Activated naive CD4-positive, alpha-beta T cell treated with anti-CD3 and anti-CD28 coated beads, Interleukin-2, amount 50 U/mL, for 24 hours (primary cell): ENCODE measurements around the gene PAPSS2.

ENCODE experiments used
- H3K27ac Mint-ChIP-seq: one replicate; pipeline ENCODE4 v1.8.0; 2021; ENCODE audit warnings: mild to moderate bottlenecking, mixed read lengths
- H3K27me3 Mint-ChIP-seq: one replicate; pipeline ENCODE4 v1.8.0; 2021; ENCODE audit warnings: mixed read lengths
- H3K36me3 Mint-ChIP-seq: one replicate; pipeline ENCODE4 v1.8.0; 2021; ENCODE audit warnings: mixed read lengths
- H3K4me1 Mint-ChIP-seq: one replicate; pipeline ENCODE4 v1.8.0; 2021; ENCODE audit warnings: mixed read lengths
- H3K4me3 Mint-ChIP-seq: one replicate; pipeline ENCODE4 v1.8.0; 2021; ENCODE audit warnings: mild to moderate bottlenecking, mixed read lengths
- H3K9me3 Mint-ChIP-seq: one replicate; pipeline ENCODE4 v1.8.0; 2021; ENCODE audit warnings: mixed read lengths

Gene PAPSS2

GRCh38 chr10:87702973-87703294 lies 43.3 kb downstream of the PAPSS2 start:
- H3K4me1 Mint-ChIP-seq = no peaks in the 10 kb centered on the region
- no peak overlapping the region for H3K4me3 Mint-ChIP-seq
- no peaks in the 10 kb centered on the region for H3K36me3 Mint-ChIP-seq
- H3K27ac Mint-ChIP-seq = no peak overlapping the region
- peaks cover 5% of the 10 kb centered on the region for H3K27me3 Mint-ChIP-seq
- H3K9me3 Mint-ChIP-seq = no peaks in the 10 kb centered on the region

GRCh38 chr10:87703771-87704170 lies 44.1 kb downstream of the PAPSS2 start:
- no peaks in the 10 kb centered on the region for H3K36me3 Mint-ChIP-seq
- no peaks in the 10 kb centered on the region for H3K9me3 Mint-ChIP-seq
- no peak overlapping the region for H3K27ac Mint-ChIP-seq
- no peaks in the 10 kb centered on the region for H3K4me1 Mint-ChIP-seq
- peaks cover 2% of the 10 kb centered on the region for H3K27me3 Mint-ChIP-seq
- H3K4me3 Mint-ChIP-seq = no peak overlapping the region

DNA sequence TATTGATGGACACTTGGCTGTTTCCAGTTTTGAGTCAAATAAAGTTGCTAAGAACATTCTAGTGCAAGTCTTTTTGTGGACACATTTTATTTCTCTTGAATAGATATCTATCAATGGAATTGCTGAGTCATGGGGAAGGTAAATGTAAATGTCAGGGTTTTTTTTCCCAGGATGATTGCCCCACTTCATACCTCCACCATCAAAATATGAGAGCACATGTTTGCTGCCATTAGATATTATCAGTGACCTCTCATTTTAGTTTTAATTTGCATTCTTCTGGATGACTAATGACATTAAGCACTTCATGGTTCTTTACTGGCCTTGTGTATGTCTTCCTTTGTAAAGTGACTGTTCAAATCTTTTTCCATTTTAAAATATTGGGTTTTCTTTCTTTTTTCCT lies 45.7 kb downstream of the PAPSS2 start:
- Mint-ChIP-seq H3K4me3 (no peak overlapping the region), H3K27ac (no peak overlapping the region), H3K27me3 (peaks cover 2% of the 10 kb centered on the region), H3K4me1 (no peaks in the 10 kb centered on the region), H3K9me3 (no peaks in the 10 kb centered on the region), H3K36me3 (no peaks in the 10 kb centered on the region)

- Mint-ChIP-seq H3K36me3 (no peaks in the 10 kb centered on the region), H3K4me1 (no peaks in the 10 kb centered on the region), H3K4me3 (no peak overlapping the region), H3K27me3 (peaks cover 2% of the 10 kb centered on the region), H3K9me3 (no peaks in the 10 kb centered on the region), H3K27ac (no peak overlapping the region)
Observed at GRCh38 chr10:87706731-87707130, 47.1 kb downstream of the PAPSS2 start.

DNA sequence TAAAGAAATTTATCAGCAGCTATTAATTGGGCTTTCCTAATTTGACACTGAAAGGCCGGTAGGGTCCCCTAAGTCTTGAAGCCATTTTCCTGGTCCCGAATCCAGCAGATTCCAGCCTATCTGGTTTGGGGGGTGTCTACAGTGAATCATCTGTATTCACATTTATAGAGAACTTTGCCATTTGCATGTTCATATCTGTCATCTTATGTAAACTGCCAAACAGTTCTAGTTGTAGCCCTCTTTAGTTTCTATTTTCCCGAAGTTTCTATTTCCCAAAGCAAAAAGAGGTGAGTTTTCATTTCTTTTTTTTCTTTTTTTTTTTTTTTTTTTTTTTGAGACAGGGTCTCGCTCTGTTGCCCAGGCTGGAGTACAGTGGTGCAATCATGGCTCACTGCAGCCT lies 47.6 kb downstream of the PAPSS2 start:
- Mint-ChIP-seq H3K4me3 (no peak overlapping the region), H3K9me3 (no peaks in the 10 kb centered on the region), H3K4me1 (no peaks in the 10 kb centered on the region), H3K27me3 (peaks cover 2% of the 10 kb centered on the region), H3K36me3 (no peaks in the 10 kb centered on the region), H3K27ac (no peak overlapping the region)

- Mint-ChIP-seq H3K27ac (no peak overlapping the region), H3K4me1 (no peaks in the 10 kb centered on the region), H3K9me3 (no peaks in the 10 kb centered on the region), H3K27me3 (no peaks in the 10 kb centered on the region), H3K4me3 (no peak overlapping the region), H3K36me3 (no peaks in the 10 kb centered on the region)
Observed at GRCh38 chr10:87712913-87713616, 53.4 kb downstream of the PAPSS2 start.

GRCh38 chr10:87713707-87714106 lies 54.0 kb downstream of the PAPSS2 start:
- no peaks in the 10 kb centered on the region for H3K36me3 Mint-ChIP-seq
- no peak overlapping the region for H3K4me3 Mint-ChIP-seq
- H3K4me1 Mint-ChIP-seq = no peaks in the 10 kb centered on the region
- H3K9me3 Mint-ChIP-seq = no peaks in the 10 kb centered on the region
- no peaks in the 10 kb centered on the region for H3K27me3 Mint-ChIP-seq
- no peak overlapping the region for H3K27ac Mint-ChIP-seq

GRCh38 chr10:87715552-87716347 lies 56.1 kb downstream of the PAPSS2 start:
- H3K27me3 Mint-ChIP-seq = peaks cover 7% of the 10 kb centered on the region
- no peaks in the 10 kb centered on the region for H3K36me3 Mint-ChIP-seq
- no peaks in the 10 kb centered on the region for H3K9me3 Mint-ChIP-seq
- H3K4me3 Mint-ChIP-seq = no peak overlapping the region
- H3K27ac Mint-ChIP-seq = no peak overlapping the region
- no peaks in the 10 kb centered on the region for H3K4me1 Mint-ChIP-seq

- Mint-ChIP-seq H3K9me3 (no peaks in the 10 kb centered on the region), H3K4me1 (no peaks in the 10 kb centered on the region), H3K4me3 (no peak overlapping the region), H3K27me3 (peaks cover 7% of the 10 kb centered on the region), H3K27ac (no peak overlapping the region), H3K36me3 (no peaks in the 10 kb centered on the region)
Observed at GRCh38 chr10:87716348-87716670, 56.6 kb downstream of the PAPSS2 start.

DNA sequence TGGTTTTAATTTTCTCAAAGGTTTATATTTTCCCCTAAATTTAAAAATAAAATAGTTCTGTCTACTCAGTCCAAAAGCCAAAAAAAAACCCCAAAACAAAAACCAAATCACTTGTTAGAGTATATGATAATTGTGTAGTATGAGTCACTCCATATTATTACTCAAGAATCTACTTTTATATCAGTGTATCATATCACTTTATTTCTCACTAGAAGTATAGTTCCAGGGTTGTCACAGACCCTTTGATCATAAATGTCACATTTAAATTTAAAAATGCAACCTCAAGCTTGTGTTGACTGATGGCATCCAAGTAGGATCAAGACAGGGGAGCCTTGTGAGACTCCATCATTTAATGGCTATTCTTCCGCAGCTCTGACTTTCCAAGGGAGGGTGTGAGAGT lies 61.0 kb downstream of the PAPSS2 start:
- Mint-ChIP-seq H3K4me3 (no peak overlapping the region), H3K27me3 (peaks cover 9% of the 10 kb centered on the region), H3K36me3 (no peaks in the 10 kb centered on the region), H3K9me3 (no peaks in the 10 kb centered on the region), H3K27ac (no peak overlapping the region), H3K4me1 (no peaks in the 10 kb centered on the region)

DNA sequence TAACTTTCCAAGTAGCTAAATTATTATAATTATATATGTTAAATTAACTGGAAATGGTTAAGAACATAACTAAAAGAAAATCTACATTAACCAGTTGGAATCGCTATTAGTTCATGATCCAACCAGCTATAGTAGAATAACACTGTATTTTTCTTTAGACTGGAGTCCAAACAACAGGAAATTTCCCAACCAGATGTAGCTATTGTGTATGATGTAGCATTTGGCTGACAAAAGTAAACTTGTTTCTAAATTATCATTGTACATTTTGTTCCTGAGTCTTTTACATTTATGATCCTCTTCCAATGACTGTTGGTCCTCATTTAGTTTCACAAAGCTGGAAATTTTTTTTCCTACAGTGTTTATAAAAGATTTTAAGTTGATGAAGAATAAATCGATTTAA lies 62.1 kb downstream of the PAPSS2 start:
- no peaks in the 10 kb centered on the region for H3K4me1 Mint-ChIP-seq
- no peaks in the 10 kb centered on the region for H3K9me3 Mint-ChIP-seq
- no peak overlapping the region for H3K27ac Mint-ChIP-seq
- no peak overlapping the region for H3K4me3 Mint-ChIP-seq
- H3K27me3 Mint-ChIP-seq = peaks cover 9% of the 10 kb centered on the region
- no peaks in the 10 kb centered on the region for H3K36me3 Mint-ChIP-seq

GRCh38 chr10:87722716-87723115 lies 63.0 kb downstream of the PAPSS2 start:
- no peaks in the 10 kb centered on the region for H3K36me3 Mint-ChIP-seq
- H3K27ac Mint-ChIP-seq = no peak overlapping the region
- peaks cover 9% of the 10 kb centered on the region for H3K27me3 Mint-ChIP-seq
- H3K4me1 Mint-ChIP-seq = no peaks in the 10 kb centered on the region
- no peaks in the 10 kb centered on the region for H3K9me3 Mint-ChIP-seq
- H3K4me3 Mint-ChIP-seq = no peak overlapping the region

GRCh38 chr10:87723500-87723899 lies 63.8 kb downstream of the PAPSS2 start:
- Mint-ChIP-seq H3K27ac (no peak overlapping the region), H3K4me1 (no peaks in the 10 kb centered on the region), H3K4me3 (no peak overlapping the region), H3K36me3 (no peaks in the 10 kb centered on the region), H3K27me3 (peaks cover 9% of the 10 kb centered on the region), H3K9me3 (no peaks in the 10 kb centered on the region)

- no peaks in the 10 kb centered on the region for H3K4me1 Mint-ChIP-seq
- no peak overlapping the region for H3K4me3 Mint-ChIP-seq
- H3K36me3 Mint-ChIP-seq = no peaks in the 10 kb centered on the region
- H3K27me3 Mint-ChIP-seq = peaks cover 7% of the 10 kb centered on the region
- H3K27ac Mint-ChIP-seq = no peak overlapping the region
- no peaks in the 10 kb centered on the region for H3K9me3 Mint-ChIP-seq
Observed at GRCh38 chr10:87724789-87725188, 65.1 kb downstream of the PAPSS2 start.

DNA sequence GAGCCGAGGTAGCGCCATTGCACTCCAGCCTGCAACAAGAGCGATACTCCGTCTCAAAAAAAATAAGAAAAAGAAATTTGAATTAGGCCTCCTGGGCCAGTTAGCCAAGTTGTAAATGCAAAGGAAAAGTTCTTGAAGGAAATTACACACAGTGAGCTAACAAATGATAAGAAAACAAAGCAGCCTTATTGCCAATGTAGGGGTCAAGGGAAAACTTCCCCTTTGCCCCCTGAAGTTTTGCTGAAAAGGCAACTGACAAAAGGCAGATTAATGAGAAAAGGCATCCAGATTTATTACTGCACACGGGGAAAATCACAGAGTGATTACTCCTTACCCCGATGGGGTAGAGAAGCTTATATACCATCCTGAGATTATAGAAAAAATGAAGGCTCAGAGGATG lies 70.3 kb downstream of the PAPSS2 start:
- H3K4me3 Mint-ChIP-seq = no peak overlapping the region
- peaks cover 8% of the 10 kb centered on the region for H3K27me3 Mint-ChIP-seq
- H3K4me1 Mint-ChIP-seq = no peaks in the 10 kb centered on the region
- H3K36me3 Mint-ChIP-seq = no peaks in the 10 kb centered on the region
- no peaks in the 10 kb centered on the region for H3K9me3 Mint-ChIP-seq
- no peak overlapping the region for H3K27ac Mint-ChIP-seq

- no peaks in the 10 kb centered on the region for H3K9me3 Mint-ChIP-seq
- H3K27me3 Mint-ChIP-seq = peaks cover 21% of the 10 kb centered on the region
- H3K27ac Mint-ChIP-seq = no peak overlapping the region
- H3K4me1 Mint-ChIP-seq = no peaks in the 10 kb centered on the region
- H3K36me3 Mint-ChIP-seq = no peaks in the 10 kb centered on the region
- no peak overlapping the region for H3K4me3 Mint-ChIP-seq
Observed at GRCh38 chr10:87733081-87733480, 73.4 kb downstream of the PAPSS2 start.
